ENCODE data around the gene ZMYND8. TPM values are rescaled to one million over a fixed set of nuclear protein-coding genes. Genes with fewer than 3 reads are reported as not detected.

ZMYND8 gene
- total RNA-seq, 4 donors from 2014 or later: 51.3 to 106 (median 94.0) TPM

- Histone ChIP-seq H3K27me3 (no peaks in the 10 kb centered on the region), H3K4me1 (no peaks in the 10 kb centered on the region), H3K36me3 (no peaks in the 10 kb centered on the region), H3K9me3 (no peaks in the 10 kb centered on the region), H3K4me3 (no peak overlapping the region), H3K27ac (no peak overlapping the region)
- no peak for TF ChIP-seq CTCF (IDR thresholded peaks at IDR 0.05)
- no peak for TF ChIP-seq POLR2A (IDR thresholded peaks at IDR 0.05)
- no peak for DNase-seq
Observed at GRCh38 chr20:47191074-47191673, 165.3 kb downstream of the ZMYND8 start.

GRCh38 chr20:47189060-47189459 is 167.4 kb downstream of the ZMYND8 start:
- Histone ChIP-seq H3K27me3 (no peaks in the 10 kb centered on the region), H3K9me3 (no peaks in the 10 kb centered on the region), H3K27ac (no peak overlapping the region), H3K36me3 (no peaks in the 10 kb centered on the region), H3K4me3 (no peak overlapping the region), H3K4me1 (no peaks in the 10 kb centered on the region)
- no peak for DNase-seq
- TF ChIP-seq POLR2A (IDR thresholded peaks at IDR 0.05): no peak
- no peak for TF ChIP-seq CTCF (IDR thresholded peaks at IDR 0.05)

GRCh38 chr20:47188540-47188939 is 168.0 kb downstream of the ZMYND8 start:
- TF ChIP-seq POLR2A (IDR thresholded peaks at IDR 0.05) (no peak), CTCF (IDR thresholded peaks at IDR 0.05) (no peak)
- no peak for DNase-seq
- no peak overlapping the region for H3K27ac ChIP-seq

GRCh38 chr20:47187450-47188195 is 168.9 kb downstream of the ZMYND8 start:
- Histone ChIP-seq H3K4me3 (no peak overlapping the region), H3K27ac (no peak overlapping the region)
- TF ChIP-seq CTCF (IDR thresholded peaks at IDR 0.05) (no peak), POLR2A (IDR thresholded peaks at IDR 0.05) (no peak)

More at GRCh38 chr20:47188540-47188939, 168.0 kb downstream of the ZMYND8 start:
- H3K36me3 ChIP-seq: no peaks in the 10 kb centered on the region
- H3K4me3 ChIP-seq: no peak overlapping the region
- H3K4me1 ChIP-seq: no peaks in the 10 kb centered on the region
- H3K9me3 ChIP-seq: no peaks in the 10 kb centered on the region
- no peaks in the 10 kb centered on the region for H3K27me3 ChIP-seq

GRCh38 chr20:47183367-47183766 is 173.1 kb downstream of the ZMYND8 start:
- no peak for DNase-seq
- Histone ChIP-seq H3K9me3 (no peaks in the 10 kb centered on the region), H3K36me3 (no peaks in the 10 kb centered on the region), H3K27ac (no peak overlapping the region), H3K27me3 (no peaks in the 10 kb centered on the region), H3K4me3 (no peak overlapping the region), H3K4me1 (no peaks in the 10 kb centered on the region)
- TF ChIP-seq CTCF (IDR thresholded peaks at IDR 0.05) (no peak), POLR2A (IDR thresholded peaks at IDR 0.05) (no peak)

More at GRCh38 chr20:47187450-47188195, 168.9 kb downstream of the ZMYND8 start:
- no peaks in the 10 kb centered on the region for H3K9me3 ChIP-seq
- H3K27me3 ChIP-seq: no peaks in the 10 kb centered on the region
- H3K4me1 ChIP-seq: no peaks in the 10 kb centered on the region
- DNase-seq: no peak
- no peaks in the 10 kb centered on the region for H3K36me3 ChIP-seq

Data from Peyer's patch (tissue), 4 donors.